ENCODE results near the gene SPTBN4. TPM values are rescaled to one million over a fixed set of nuclear protein-coding genes. Genes with fewer than 3 reads are reported as not detected.

The SPTBN4 gene
- polyA plus RNA-seq, 1 of the 3 experiments (the other 2 are of a cell fraction) = 3.1 TPM

DNA sequence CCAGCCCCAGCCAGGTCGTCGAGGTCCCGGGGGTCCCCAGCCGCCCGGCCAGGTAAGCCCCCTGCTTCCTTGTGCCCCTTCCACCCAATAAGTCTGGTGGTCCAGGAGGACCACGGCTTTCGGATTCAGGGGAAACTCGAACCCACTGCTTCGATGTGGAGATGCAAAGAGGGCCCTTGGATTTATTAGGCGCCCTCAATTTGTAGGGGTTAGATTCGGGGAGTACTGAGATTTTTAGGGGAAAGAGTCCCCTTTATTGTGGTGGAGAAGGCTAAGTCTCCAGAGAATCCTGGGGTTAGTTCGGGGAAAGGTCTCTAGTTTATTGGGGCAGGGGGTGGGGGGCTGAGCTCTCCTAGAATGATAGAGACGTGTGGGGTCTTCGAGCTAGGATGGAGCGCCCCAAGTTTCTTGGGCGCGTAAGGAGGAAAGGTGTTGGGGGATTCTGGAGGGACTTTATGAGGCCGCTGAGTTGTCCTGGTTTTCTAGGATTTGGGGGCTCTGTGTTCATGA is 130.6 kb downstream of the SPTBN4 start (continued):
- TF ChIP-seq SIN3A (IDR thresholded peaks at IDR 0.05; ENCODE audit: borderline replicate concordance, low read depth, low read length) = no peak

DNA sequence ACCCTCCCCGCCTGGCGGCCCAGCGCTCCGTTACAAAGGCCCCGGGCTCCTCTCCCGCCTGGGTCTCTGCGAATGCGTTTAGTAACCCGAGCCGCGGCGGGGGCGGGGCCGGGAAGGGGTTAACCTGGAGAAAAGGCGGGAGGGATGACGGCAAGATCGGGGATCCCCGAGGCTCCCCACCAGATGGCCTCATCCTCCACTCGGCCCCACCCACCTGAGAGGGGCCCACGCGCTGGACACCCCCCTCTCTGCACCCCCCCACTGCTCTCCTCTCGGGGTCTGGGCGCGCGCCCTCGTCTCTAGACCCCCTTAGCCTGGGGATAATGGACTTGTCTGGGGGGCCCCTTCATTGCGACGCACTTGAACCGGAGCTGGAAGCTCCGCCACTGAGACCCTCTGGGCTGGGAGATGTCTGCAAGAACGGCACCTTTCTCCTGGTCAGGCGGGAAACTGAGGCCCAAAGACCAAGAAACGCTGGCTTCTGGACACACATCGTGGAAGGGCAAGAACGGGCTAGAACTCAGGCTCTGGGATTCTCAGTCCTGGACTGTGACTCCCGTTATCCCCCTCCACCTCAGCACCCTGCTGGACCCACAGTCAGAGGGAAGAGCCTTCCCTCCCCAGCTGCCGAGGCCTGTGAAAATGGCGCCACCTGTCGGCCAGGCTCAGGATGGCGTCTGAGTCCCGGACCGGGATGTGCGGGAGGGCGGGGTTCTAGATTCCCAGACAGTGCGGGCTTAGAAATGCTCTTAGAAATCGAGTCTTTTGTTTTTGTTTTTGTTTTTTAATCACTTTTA is 131.5 kb downstream of the SPTBN4 start:
- Histone ChIP-seq H3K9me3 (no peaks in the 10 kb centered on the region), H3F3A (replicated peaks; ENCODE audit: insufficient read depth) (peaks cover 25% of the 10 kb centered on the region), H3K9me2 (no peaks in the 10 kb centered on the region), H3K36me3 (replicated peaks in 1 of 2; ENCODE audit: control insufficient read depth in 1 of 2, insufficient read depth in 2 of 2, low read length in 1 of 2) (no peaks in the 10 kb centered on the region), H4K20me1 (ENCODE audit: insufficient read depth) (no peaks in the 10 kb centered on the region; the same call in 1 of the 2 replicates), H3K27me3 (ENCODE audit: insufficient read depth) (no peaks in the 10 kb centered on the region), H3K9ac (peak overlapping the region; percentile 49; the same call in 1 of the 2 replicates), H3K4me3 (ENCODE audit: low read depth in 2 of 2, low read length in 1 of 2) (peak overlapping the region; percentile 39 to 62), H3K27ac (ENCODE audit: low read depth in 2 of 2, low read length in 1 of 2) (peak overlapping the region in 1 of 2 experiments; percentile 38; a peak in 2 of 4 replicates), H2AFZ (ENCODE audit: low read depth) (peak overlapping the region; percentile 63; the same call in 1 of the 2 replicates), H3K4me2 (peak overlapping the region; percentile 88), H3K4me1 (ENCODE audit: control insufficient read depth in 1 of 2, insufficient read depth in 2 of 2, low read depth in 1 of 2, low read length in 1 of 2) (peaks cover 0 to 30% of the 10 kb centered on the region in 2 experiments; a peak in 2 of 4 replicates), H3K79me2 (ENCODE audit: insufficient read depth) (no peaks in the 10 kb centered on the region)
- ChIA-PET POLR2A (interaction anchor here (0.6 to 1.1 kb wide), 2 partner anchors 10 to 57 kb away, joined by 3 read pairs; no protein-coding TSS in a partner anchor), CTCF (interaction anchor here (0.6 to 9.6 kb wide), 24 partner anchors 10 to 195 kb away, joined by 3 to 176 read pairs (median 4); partner anchors contain the start of gene BLVRB)
- 1% methylated on average over 26 of the region's 46 CpGs for WGBS (ENCODE audit: low lambda C conversion rate)
- DNase-seq = peak; percentile 94
- TF ChIP-seq EP300 (IDR thresholded peaks at IDR 0.05; ENCODE audit: borderline replicate concordance in 1 of 2, low read depth in 1 of 2, low read length in 1 of 2) = no peak
- TF ChIP-seq RXRA (IDR thresholded peaks at IDR 0.05; ENCODE audit: borderline replicate concordance, low read depth) = no peak
- no peak for TF ChIP-seq TAF1 (IDR thresholded peaks at IDR 0.05; ENCODE audit: borderline replicate concordance, low read depth, low read length)
- TF ChIP-seq GATA2 (CRISPR knock-in tag; IDR thresholded peaks at IDR 0.05) = no peak
- TF ChIP-seq FOSL2 (IDR thresholded peaks at IDR 0.05; ENCODE audit: borderline replicate concordance, low read depth) = no peak
- TF ChIP-seq CHD2 (IDR thresholded peaks at IDR 0.05; ENCODE audit: low read length, partially characterized antibody) = peak; percentile 21
- no peak for TF ChIP-seq POLR2AphosphoS5 (IDR thresholded peaks at IDR 0.05; ENCODE audit: low read depth, low read length)
- TF ChIP-seq REST (IDR thresholded peaks at IDR 0.05; ENCODE audit: low read depth, low read length) = no peak
- TF ChIP-seq SIN3A (IDR thresholded peaks at IDR 0.05; ENCODE audit: borderline replicate concordance, low read depth, low read length) = peak; percentile 35; the same call in 1 of the 2 replicates
- TF ChIP-seq, protein P1, sequence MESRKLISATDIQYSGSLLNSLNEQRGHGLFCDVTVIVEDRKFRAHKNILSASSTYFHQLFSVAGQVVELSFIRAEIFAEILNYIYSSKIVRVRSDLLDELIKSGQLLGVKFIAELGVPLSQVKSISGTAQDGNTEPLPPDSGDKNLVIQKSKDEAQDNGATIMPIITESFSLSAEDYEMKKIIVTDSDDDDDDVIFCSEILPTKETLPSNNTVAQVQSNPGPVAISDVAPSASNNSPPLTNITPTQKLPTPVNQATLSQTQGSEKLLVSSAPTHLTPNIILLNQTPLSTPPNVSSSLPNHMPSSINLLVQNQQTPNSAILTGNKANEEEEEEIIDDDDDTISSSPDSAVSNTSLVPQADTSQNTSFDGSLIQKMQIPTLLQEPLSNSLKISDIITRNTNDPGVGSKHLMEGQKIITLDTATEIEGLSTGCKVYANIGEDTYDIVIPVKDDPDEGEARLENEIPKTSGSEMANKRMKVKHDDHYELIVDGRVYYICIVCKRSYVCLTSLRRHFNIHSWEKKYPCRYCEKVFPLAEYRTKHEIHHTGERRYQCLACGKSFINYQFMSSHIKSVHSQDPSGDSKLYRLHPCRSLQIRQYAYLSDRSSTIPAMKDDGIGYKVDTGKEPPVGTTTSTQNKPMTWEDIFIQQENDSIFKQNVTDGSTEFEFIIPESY (IDR thresholded peaks at IDR 0.05; ENCODE audit: borderline replicate concordance, low read depth) = no peak
- TF ChIP-seq EZH2phosphoT487 (IDR thresholded peaks at IDR 0.05; ENCODE audit: borderline replicate concordance, low read depth) = no peak
- no peak for TF ChIP-seq JUND (IDR thresholded peaks at IDR 0.05)
- TF ChIP-seq CTCF (IDR thresholded peaks at IDR 0.05) = peak; percentile 97
- TF ChIP-seq TEAD4 (IDR thresholded peaks at IDR 0.05; ENCODE audit: borderline replicate concordance, insufficient read depth) = no peak
- no peak for TF ChIP-seq YY1 (IDR thresholded peaks at IDR 0.05; ENCODE audit: low read depth)
- TF ChIP-seq RAD21 (IDR thresholded peaks at IDR 0.05; ENCODE audit: low read length) = peak; percentile 95
- no peak for TF ChIP-seq NRF1 (IDR thresholded peaks at IDR 0.05; ENCODE audit: low read depth, low read length)
- TF ChIP-seq FOXJ3 (CRISPR knock-in tag; IDR thresholded peaks at IDR 0.05) = no peak
- TF ChIP-seq NFIC (IDR thresholded peaks at IDR 0.05; ENCODE audit: borderline replicate concordance) = no peak
- no peak for TF ChIP-seq PBX3 (IDR thresholded peaks at IDR 0.05)
- TF ChIP-seq ELF1 (IDR thresholded peaks at IDR 0.05) = no peak
